Peyer's patch (tissue), 4 donors: Measurements from ENCODE around the gene SUPT5H.

Source experiments
- POLR2A ChIP-seq, 2 donors: fragments of 450-650 bp; IDR thresholded peaks; one replicate each; pipeline ENCODE4 v1.5.1; 2017; ENCODE audit warnings: antibody characterized with exemption in 2 of 2, mild to moderate bottlenecking in 2 of 2, moderate library complexity in 2 of 2
- TF ChIP-seq, protein P1 (sequence below), 6 experiments: fragments of 450-650 bp in 4 of 6; fragments of 200-600 bp in 2 of 6; sonication (generic) in 1 of 6; IDR thresholded peaks; one replicate each; pipeline ENCODE4 v1.5.1; 2017 to 2019; ENCODE audit warnings: antibody characterized with exemption in 6 of 6, mild to moderate bottlenecking in 3 of 6, moderate library complexity in 1 of 6

GRCh38 chr19:39469567-39469966 is 24.2 kb downstream of the SUPT5H start:
- TF ChIP-seq, protein P1, sequence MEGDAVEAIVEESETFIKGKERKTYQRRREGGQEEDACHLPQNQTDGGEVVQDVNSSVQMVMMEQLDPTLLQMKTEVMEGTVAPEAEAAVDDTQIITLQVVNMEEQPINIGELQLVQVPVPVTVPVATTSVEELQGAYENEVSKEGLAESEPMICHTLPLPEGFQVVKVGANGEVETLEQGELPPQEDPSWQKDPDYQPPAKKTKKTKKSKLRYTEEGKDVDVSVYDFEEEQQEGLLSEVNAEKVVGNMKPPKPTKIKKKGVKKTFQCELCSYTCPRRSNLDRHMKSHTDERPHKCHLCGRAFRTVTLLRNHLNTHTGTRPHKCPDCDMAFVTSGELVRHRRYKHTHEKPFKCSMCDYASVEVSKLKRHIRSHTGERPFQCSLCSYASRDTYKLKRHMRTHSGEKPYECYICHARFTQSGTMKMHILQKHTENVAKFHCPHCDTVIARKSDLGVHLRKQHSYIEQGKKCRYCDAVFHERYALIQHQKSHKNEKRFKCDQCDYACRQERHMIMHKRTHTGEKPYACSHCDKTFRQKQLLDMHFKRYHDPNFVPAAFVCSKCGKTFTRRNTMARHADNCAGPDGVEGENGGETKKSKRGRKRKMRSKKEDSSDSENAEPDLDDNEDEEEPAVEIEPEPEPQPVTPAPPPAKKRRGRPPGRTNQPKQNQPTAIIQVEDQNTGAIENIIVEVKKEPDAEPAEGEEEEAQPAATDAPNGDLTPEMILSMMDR (IDR thresholded peaks at IDR 0.05), result no peak
- no peak for TF ChIP-seq POLR2A (IDR thresholded peaks at IDR 0.05)
